Subcutaneous abdominal adipose tissue (tissue), 5 donors: ENCODE results near the gene RFFL.
"Not testable (repeated sequence)": the region's sequence is repeated elsewhere in the genome, so short reads cannot be mapped to it uniquely, and the experiment has no call there.

ENCODE experiments used
- H3K27ac ChIP-seq: one replicate; pipeline ENCODE4 v1.7.0; 2013; ENCODE audit warnings: low read depth, mild to moderate bottlenecking, inconsistent platforms, low read length, moderate library complexity
- H3K27me3 ChIP-seq, 5 donors: one replicate each; pipeline ENCODE4 v1.7.0; 2013; ENCODE audit warnings: low read length in 5 of 5, inconsistent platforms in 1 of 5; ENCODE audit not compliant: control insufficient read depth in 5 of 5, insufficient read depth in 4 of 5
- H3K36me3 ChIP-seq, 5 donors: one replicate each; pipeline ENCODE4 v1.7.0; 2013; ENCODE audit warnings: low read length in 5 of 5; ENCODE audit not compliant: control insufficient read depth in 5 of 5, insufficient read depth in 5 of 5
- H3K4me1 ChIP-seq, 5 donors: one replicate each; pipeline ENCODE4 v1.7.0; 2013; ENCODE audit warnings: low read length in 5 of 5, mild to moderate bottlenecking in 3 of 5, moderate library complexity in 1 of 5; ENCODE audit not compliant: control insufficient read depth in 5 of 5, insufficient read depth in 5 of 5
- H3K4me3 ChIP-seq, 5 donors: one replicate each; pipeline ENCODE4 v1.7.0; 2013; ENCODE audit warnings: low read length in 5 of 5, low read depth in 1 of 5
- H3K9ac ChIP-seq, 5 donors: one replicate each; pipeline ENCODE4 v1.7.0; 2013; ENCODE audit warnings: low read length in 5 of 5, mild to moderate bottlenecking in 4 of 5, moderate library complexity in 3 of 5
- H3K9me3 ChIP-seq, 5 donors: one replicate each; pipeline ENCODE4 v1.7.0; 2013; ENCODE audit warnings: low read length in 5 of 5; ENCODE audit not compliant: control insufficient read depth in 5 of 5
- donor health status: healthy.
- donor health status: healthy.
- donor health status: healthy.
- donor health status: healthy.
- donor health status: healthy.

RFFL gene

DNA sequence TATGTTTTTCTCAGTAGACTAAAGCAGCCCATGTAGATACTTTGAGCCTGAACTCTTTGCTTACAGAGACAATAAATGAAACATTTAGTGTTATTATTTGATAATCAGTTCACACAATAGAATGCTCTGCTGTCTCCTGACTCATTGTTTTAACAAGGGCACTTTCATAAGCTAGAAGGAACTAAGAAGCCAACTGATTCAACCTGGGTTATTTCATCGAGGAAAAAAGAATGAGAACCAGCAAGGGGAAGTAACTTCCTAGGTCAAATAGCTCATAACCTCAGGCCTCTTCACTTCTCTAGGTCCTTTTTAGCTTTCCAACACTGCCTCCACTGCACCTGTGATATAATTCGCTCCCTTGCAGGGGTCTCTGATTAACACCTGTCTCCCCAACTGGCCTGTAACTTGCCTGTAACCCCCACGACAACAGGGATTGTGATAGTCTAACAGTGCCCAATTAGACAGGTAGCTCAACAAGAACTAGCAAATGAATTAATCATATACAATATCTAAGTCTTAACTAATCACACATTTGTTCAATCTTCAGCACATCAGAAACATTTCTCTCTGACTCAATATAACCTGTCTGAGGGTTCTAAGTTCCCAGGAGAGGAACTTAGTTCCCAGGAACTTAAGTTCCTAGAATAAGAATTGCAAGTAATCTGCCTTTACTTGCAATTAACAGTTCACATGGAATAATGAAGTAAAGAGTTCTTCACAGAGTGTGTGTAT lies 34.8 kb downstream of the RFFL start:
- H3K36me3 ChIP-seq = peaks cover 9 to 24% (median 15%) of the 10 kb centered on the region in 5 donors
- no peak overlapping the region for H3K27ac ChIP-seq
- no peak overlapping the region for H3K9ac ChIP-seq
- H3K9me3 ChIP-seq = no peaks in the 10 kb centered on the region
- H3K27me3 ChIP-seq = no peaks in the 10 kb centered on the region
- no peak overlapping the region for H3K4me3 ChIP-seq
- no peaks in the 10 kb centered on the region for H3K4me1 ChIP-seq

DNA sequence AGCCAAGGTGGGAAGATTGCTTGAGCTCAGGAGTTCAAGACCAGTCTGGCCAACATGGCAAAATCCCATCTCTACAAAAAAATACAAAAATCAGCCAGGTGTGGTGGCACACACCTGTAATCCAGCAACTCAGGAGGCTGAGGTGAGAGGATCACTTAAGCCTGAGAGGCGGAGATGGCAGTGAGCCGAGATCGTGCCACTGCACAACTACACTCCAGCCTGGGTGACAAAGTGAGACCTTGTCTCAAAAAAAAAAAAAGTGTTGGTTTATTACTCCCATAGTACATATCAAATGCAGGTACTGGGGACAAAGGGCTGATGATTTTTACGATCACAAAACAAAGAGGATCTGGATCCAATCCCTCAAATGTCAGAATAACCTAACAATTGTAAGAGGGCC lies 35.4 kb downstream of the RFFL start:
- not testable (repeated sequence) for H3K27me3 ChIP-seq, H3K9me3 ChIP-seq, H3K4me3 ChIP-seq, H3K4me1 ChIP-seq, H3K27ac ChIP-seq, H3K9ac ChIP-seq
- peaks cover 9 to 29% (median 17%) of the 10 kb centered on the region in 5 donors for H3K36me3 ChIP-seq

- no peaks in the 10 kb centered on the region for H3K9me3 ChIP-seq
Observed at GRCh38 chr17:35025541-35025940, 38.0 kb downstream of the RFFL start.

GRCh38 chr17:35023538-35023937 lies 40.0 kb downstream of the RFFL start:
- Histone ChIP-seq H3K27ac (peak overlapping the region; percentile 63), H3K9ac (no peak overlapping the region), H3K36me3 (peaks cover 15 to 54% (median 34%) of the 10 kb centered on the region in 5 donors), H3K27me3 (no peaks in the 10 kb centered on the region), H3K4me1 (peaks cover 0 to 33% (median 27%) of the 10 kb centered on the region in 5 donors), H3K9me3 (no peaks in the 10 kb centered on the region), H3K4me3 (no peak overlapping the region)

More at GRCh38 chr17:35025541-35025940, 38.0 kb downstream of the RFFL start:
- Histone ChIP-seq H3K4me1 (peaks cover 0 to 28% (median 22%) of the 10 kb centered on the region in 5 donors), H3K27me3 (no peaks in the 10 kb centered on the region), H3K27ac (no peak overlapping the region), H3K9ac (no peak overlapping the region), H3K36me3 (peaks cover 9 to 39% (median 25%) of the 10 kb centered on the region in 5 donors), H3K4me3 (no peak overlapping the region)

GRCh38 chr17:35022536-35023063 lies 40.9 kb downstream of the RFFL start:
- Histone ChIP-seq H3K4me1 (peaks cover 0 to 33% (median 27%) of the 10 kb centered on the region in 5 donors), H3K9me3 (no peaks in the 10 kb centered on the region), H3K36me3 (peaks cover 16 to 62% (median 35%) of the 10 kb centered on the region in 5 donors), H3K27ac (peak overlapping the region; percentile 63), H3K4me3 (no peak overlapping the region), H3K9ac (peak overlapping the region in 1 of 5 donors; percentile 33), H3K27me3 (no peaks in the 10 kb centered on the region)

DNA sequence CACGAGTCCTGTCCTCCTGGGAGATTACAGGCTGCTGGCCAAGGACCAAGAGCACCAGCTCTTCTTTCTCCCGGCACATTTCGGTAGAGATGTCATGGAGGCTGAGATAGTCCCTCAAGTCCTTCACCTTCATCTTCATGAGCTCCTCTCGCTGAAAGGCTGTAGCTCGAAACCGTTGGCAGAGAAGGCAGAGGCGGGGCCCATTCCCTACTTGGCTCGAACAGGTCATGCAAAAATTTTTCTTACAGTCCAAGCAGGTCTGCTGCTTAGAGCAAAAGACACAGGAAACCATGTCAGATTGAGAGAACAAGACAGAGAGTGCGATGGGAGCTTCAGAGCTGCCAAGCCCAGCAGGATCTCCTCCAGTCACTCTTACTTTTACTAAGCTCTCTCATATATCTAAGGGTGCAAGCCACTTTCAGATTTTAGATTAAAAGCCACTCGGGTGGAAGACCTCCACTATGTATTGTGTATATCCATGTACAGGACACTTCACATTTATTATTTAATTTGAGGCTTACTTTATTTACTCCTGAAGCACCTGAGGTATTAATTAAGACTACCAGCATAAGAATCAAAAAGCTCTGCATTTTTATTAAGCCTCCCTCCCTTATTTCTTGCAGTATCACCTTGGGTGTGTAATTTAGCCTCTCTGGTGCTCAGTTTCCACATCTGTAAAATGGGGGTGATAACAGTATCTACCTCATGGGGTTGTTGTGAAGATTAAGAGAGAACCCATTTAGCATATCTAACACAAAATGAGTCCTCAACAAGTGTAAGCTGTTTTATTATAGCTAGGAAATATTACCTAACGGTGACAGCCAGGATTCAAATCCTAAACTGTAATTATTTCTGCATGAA lies 41.8 kb downstream of the RFFL start:
- no peaks in the 10 kb centered on the region for H3K9me3 ChIP-seq
- peak overlapping the region in 1 of 5 donors; percentile 1 for H3K9ac ChIP-seq
- H3K27ac ChIP-seq = peak overlapping the region; percentile 63
- no peak overlapping the region for H3K4me3 ChIP-seq
- H3K36me3 ChIP-seq = peaks cover 16 to 71% (median 43%) of the 10 kb centered on the region in 5 donors
- H3K27me3 ChIP-seq = no peaks in the 10 kb centered on the region
- H3K4me1 ChIP-seq = peaks cover 0 to 33% (median 27%) of the 10 kb centered on the region in 5 donors

- Histone ChIP-seq H3K4me3 (no peak overlapping the region), H3K4me1 (peaks cover 0 to 42% (median 35%) of the 10 kb centered on the region in 5 donors), H3K9me3 (no peaks in the 10 kb centered on the region), H3K36me3 (peaks cover 11 to 75% (median 47%) of the 10 kb centered on the region in 5 donors), H3K9ac (no peak overlapping the region), H3K27ac (no peak overlapping the region), H3K27me3 (no peaks in the 10 kb centered on the region)
Observed at GRCh38 chr17:35019386-35020179, 43.9 kb downstream of the RFFL start.

GRCh38 chr17:35018814-35019213 lies 44.7 kb downstream of the RFFL start:
- Histone ChIP-seq H3K9ac (no peak overlapping the region), H3K4me3 (no peak overlapping the region), H3K36me3 (peaks cover 11 to 76% (median 52%) of the 10 kb centered on the region in 5 donors), H3K4me1 (peaks cover 0 to 42% (median 35%) of the 10 kb centered on the region in 5 donors), H3K9me3 (no peaks in the 10 kb centered on the region), H3K27ac (no peak overlapping the region), H3K27me3 (no peaks in the 10 kb centered on the region)

DNA sequence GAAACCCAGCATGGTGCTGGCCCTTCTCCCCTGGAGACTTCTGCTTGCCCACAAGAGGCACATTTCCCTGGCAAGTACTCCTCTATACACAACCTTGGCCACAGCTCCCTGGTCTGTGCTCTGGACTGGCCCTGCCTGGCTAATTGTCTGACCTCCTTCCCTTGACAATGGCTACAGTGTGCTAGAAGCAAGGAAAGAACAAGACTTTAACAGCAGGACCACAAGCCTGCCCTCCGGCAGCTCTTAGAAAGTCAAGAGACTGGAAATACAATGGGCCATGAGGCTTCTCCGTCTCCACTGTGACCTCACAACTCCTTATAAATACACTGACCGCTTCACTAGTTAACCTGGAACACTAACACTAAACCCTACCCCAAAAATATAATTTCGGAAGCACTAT lies 46.5 kb downstream of the RFFL start:
- Histone ChIP-seq H3K9ac (no peak overlapping the region), H3K27me3 (no peaks in the 10 kb centered on the region), H3K27ac (no peak overlapping the region), H3K4me1 (peaks cover 0 to 29% (median 28%) of the 10 kb centered on the region in 5 donors), H3K9me3 (no peaks in the 10 kb centered on the region), H3K36me3 (peaks cover 15 to 86% (median 52%) of the 10 kb centered on the region in 5 donors), H3K4me3 (no peak overlapping the region)
